CD4-positive, alpha-beta T cell treated with Interleukin-21 for 1 hour (primary cell): ENCODE data around the gene SEPTIN1.
"Not testable (repeated sequence)": the region's sequence is repeated elsewhere in the genome, so short reads cannot be mapped to it uniquely, and the experiment has no call there.

Source experiments
- DNase-seq: peaks from one replicate; pipeline ENCODE4 v3.0.0-alpha.2; 2020

The SEPTIN1 gene

GRCh38 chr16:30337964-30338357, 44.4 kb downstream of the SEPTIN1 start:
- not testable (repeated sequence) for DNase-seq

- DNase-seq: no peak
Measured at GRCh38 chr16:30335598-30336474, 46.5 kb downstream of the SEPTIN1 start.

- peak; percentile 82 for DNase-seq
Measured at GRCh38 chr16:30335028-30335597, 47.2 kb downstream of the SEPTIN1 start.

- peak; percentile 89 for DNase-seq
Measured at GRCh38 chr16:30334473-30334989, 47.8 kb downstream of the SEPTIN1 start.
